ENCODE data around the gene ELP1.

- TF ChIP-seq CTCF (IDR thresholded peaks at IDR 0.05) (no peak), POLR2AphosphoS5 (IDR thresholded peaks at IDR 0.05) (no peak), POLR2A (IDR thresholded peaks at IDR 0.05) (no peak), EP300 (IDR thresholded peaks at IDR 0.05) (no peak)
Observed at GRCh38 chr9:108960331-108960730, 26.4 kb upstream of the ELP1 start.

Data from sigmoid colon (tissue), 4 donors.